ENCODE measurements around the gene NACC2. TPM values are rescaled to one million over a fixed set of nuclear protein-coding genes. Genes with fewer than 3 reads are reported as not detected.

Gene NACC2
- total and polyA plus RNA-seq, 9 of the 15 experiments (the other 6 are each of a cell fraction or from before 2014, with no cell fraction given): 0.70 to 25.1 (median 5.6) TPM

DNA sequence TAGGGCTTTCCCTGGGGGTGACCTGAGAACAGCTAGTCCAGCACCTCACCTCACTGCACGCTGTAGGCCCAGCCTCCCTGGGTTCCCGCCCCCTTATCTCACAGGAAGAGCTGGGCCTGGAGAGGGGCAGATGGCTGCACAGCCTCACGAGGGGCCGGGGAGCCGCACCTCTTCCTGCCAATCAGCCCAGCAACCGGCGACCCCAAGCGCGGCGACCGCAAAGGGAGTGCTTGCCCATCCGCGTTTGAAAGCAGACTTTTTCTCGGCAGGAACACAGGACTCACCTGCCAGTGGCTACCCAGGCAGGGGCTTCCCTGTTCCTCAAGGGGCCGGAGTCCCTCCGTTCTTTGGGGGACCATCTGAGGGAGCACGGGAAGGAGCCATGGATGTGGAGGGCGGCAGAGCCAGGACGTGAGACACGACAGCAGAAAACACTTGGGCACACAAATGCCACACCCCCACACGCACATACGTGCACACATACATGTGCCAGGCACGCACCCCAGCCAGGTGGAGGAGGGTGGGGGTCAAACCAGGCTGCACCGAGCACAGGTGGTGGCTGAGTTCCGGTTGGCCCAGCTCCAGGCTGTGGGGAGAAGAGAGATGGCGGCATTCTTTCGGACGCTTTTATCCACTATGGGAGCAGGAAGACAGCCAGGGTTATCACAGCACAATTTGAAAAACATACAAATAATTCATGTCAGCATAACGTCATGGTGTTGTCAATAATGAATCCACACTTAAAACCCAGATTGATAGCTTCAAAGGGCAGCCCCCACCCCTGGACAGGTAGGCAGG lies 12.3 kb upstream of the NACC2 start (continued):
- TF ChIP-seq, protein P1, sequence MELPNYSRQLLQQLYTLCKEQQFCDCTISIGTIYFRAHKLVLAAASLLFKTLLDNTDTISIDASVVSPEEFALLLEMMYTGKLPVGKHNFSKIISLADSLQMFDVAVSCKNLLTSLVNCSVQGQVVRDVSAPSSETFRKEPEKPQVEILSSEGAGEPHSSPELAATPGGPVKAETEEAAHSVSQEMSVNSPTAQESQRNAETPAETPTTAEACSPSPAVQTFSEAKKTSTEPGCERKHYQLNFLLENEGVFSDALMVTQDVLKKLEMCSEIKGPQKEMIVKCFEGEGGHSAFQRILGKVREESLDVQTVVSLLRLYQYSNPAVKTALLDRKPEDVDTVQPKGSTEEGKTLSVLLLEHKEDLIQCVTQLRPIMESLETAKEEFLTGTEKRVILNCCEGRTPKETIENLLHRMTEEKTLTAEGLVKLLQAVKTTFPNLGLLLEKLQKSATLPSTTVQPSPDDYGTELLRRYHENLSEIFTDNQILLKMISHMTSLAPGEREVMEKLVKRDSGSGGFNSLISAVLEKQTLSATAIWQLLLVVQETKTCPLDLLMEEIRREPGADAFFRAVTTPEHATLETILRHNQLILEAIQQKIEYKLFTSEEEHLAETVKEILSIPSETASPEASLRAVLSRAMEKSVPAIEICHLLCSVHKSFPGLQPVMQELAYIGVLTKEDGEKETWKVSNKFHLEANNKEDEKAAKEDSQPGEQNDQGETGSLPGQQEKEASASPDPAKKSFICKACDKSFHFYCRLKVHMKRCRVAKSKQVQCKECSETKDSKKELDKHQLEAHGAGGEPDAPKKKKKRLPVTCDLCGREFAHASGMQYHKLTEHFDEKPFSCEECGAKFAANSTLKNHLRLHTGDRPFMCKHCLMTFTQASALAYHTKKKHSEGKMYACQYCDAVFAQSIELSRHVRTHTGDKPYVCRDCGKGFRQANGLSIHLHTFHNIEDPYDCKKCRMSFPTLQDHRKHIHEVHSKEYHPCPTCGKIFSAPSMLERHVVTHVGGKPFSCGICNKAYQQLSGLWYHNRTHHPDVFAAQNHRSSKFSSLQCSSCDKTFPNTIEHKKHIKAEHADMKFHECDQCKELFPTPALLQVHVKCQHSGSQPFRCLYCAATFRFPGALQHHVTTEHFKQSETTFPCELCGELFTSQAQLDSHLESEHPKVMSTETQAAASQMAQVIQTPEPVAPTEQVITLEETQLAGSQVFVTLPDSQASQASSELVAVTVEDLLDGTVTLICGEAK (IDR thresholded peaks at IDR 0.05): peak; percentile 37; the same call in 1 of the 2 replicates
- TF ChIP-seq, protein P1 (CRISPR knock-in tag; IDR thresholded peaks at IDR 0.05): no peak
- TF ChIP-seq, protein P2, sequence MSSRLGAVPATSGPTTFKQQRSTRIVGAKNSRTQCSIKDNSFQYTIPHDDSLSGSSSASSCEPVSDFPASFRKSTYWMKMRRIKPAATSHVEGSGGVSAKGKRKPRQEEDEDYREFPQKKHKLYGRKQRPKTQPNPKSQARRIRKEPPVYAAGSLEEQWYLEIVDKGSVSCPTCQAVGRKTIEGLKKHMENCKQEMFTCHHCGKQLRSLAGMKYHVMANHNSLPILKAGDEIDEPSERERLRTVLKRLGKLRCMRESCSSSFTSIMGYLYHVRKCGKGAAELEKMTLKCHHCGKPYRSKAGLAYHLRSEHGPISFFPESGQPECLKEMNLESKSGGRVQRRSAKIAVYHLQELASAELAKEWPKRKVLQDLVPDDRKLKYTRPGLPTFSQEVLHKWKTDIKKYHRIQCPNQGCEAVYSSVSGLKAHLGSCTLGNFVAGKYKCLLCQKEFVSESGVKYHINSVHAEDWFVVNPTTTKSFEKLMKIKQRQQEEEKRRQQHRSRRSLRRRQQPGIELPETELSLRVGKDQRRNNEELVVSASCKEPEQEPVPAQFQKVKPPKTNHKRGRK (tag; IDR thresholded peaks at IDR 0.05): no peak
- TF ChIP-seq PHF8 (IDR thresholded peaks at IDR 0.05; ENCODE audit: borderline replicate concordance, low read length) (peak; percentile 46; the same call in 1 of the 2 replicates), GABPB1 (CRISPR knock-in tag; IDR thresholded peaks at IDR 0.05) (peak; percentile 69), HDAC1 (IDR thresholded peaks at IDR 0.05) (peak in 1 of 2 experiments; percentile 53; a peak in 2 of 4 replicates), ZSCAN29 (IDR thresholded peaks at IDR 0.05) (no peak), NR3C1 (CRISPR knock-in tag; IDR thresholded peaks at IDR 0.05) (no peak), CBFB (CRISPR knock-in tag; IDR thresholded peaks at IDR 0.05) (peak; percentile 73; the same call in 1 of the 2 replicates), STAT6 (CRISPR knock-in tag; IDR thresholded peaks at IDR 0.05) (no peak)
- TF ChIP-seq, protein P3, sequence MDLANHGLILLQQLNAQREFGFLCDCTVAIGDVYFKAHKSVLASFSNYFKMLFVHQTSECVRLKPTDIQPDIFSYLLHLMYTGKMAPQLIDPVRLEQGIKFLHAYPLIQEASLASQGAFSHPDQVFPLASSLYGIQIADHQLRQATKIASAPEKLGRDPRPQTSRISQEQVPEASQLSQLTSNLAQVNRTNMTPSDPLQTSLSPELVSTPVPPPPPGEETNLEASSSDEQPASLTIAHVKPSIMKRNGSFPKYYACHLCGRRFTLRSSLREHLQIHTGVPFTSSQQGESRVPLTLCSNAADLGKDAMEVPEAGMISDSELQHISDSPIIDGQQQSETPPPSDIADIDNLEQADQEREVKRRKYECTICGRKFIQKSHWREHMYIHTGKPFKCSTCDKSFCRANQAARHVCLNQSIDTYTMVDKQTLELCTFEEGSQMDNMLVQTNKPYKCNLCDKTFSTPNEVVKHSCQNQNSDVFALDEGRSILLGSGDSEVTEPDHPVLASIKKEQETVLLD (IDR thresholded peaks at IDR 0.05): peak; percentile 74; the same call in 1 of the 2 replicates

All from K562 (cell line).